Esophagus (tissue), 2 donors: ENCODE results near the gene MACROD2. TPM values are rescaled to one million over a fixed set of nuclear protein-coding genes. Genes with fewer than 3 reads are reported as not detected.

Experiments used
- H3K27ac ChIP-seq, 2 donors: one replicate each; pipeline ENCODE4 v1.5.1; 2013; ENCODE audit warnings: low read depth in 2 of 2, mild to moderate bottlenecking in 2 of 2, inconsistent platforms in 1 of 2, low read length in 1 of 2, moderate library complexity in 1 of 2
- H3K27me3 ChIP-seq, 2 donors: one replicate each; pipeline ENCODE4 v1.6.1; 2013; ENCODE audit warnings: low read length in 2 of 2, control low read depth in 1 of 2, mild to moderate bottlenecking in 1 of 2; ENCODE audit not compliant: insufficient read depth in 2 of 2, control insufficient read depth in 1 of 2
- H3K36me3 ChIP-seq, 2 donors: one replicate each; pipeline ENCODE4 v1.6.1; 2013; ENCODE audit warnings: low read length in 1 of 2; ENCODE audit not compliant: control insufficient read depth in 2 of 2, insufficient read depth in 2 of 2
- H3K4me1 ChIP-seq, 2 donors: one replicate each; pipeline ENCODE4 v1.6.1; 2013; ENCODE audit warnings: low read length in 1 of 2; ENCODE audit not compliant: control insufficient read depth in 2 of 2, insufficient read depth in 2 of 2
- H3K4me3 ChIP-seq, 2 donors: one replicate each; pipeline ENCODE4 v1.5.1; 2013; ENCODE audit warnings: low read length in 2 of 2, mild to moderate bottlenecking in 2 of 2, low read depth in 1 of 2, moderate library complexity in 1 of 2
- H3K9me3 ChIP-seq, 2 donors: one replicate each; pipeline ENCODE4 v1.6.1; 2013; ENCODE audit warnings: mild to moderate bottlenecking in 2 of 2, low read depth in 1 of 2, low read length in 1 of 2, moderate library complexity in 1 of 2; ENCODE audit not compliant: control insufficient read depth in 2 of 2, insufficient read depth in 1 of 2
- WGBS, 2 donors: extraction: QIAGEN DNeasy Blood & Tissue Kit; methylation state at CpG; one replicate each; pipeline ENCODE4 v1.1.7; 2013; 5-methylcytosine and 5-hydroxymethylcytosine counted together
- polyA plus RNA-seq, 2 donors: library from polyadenylated mRNA; stranded (reverse); fragments of 200-250 nt; gene quantifications; one replicate each; pipeline ENCODE4 v1.2.3, GENCODE V29; 2013
- donor health status: healthy with polysubstance abuse.
- donor health status: Bipolar disorder and iron deficiency.

Gene MACROD2
- polyA plus RNA-seq, 2 donors = 0.64 to 1.9 TPM

DNA sequence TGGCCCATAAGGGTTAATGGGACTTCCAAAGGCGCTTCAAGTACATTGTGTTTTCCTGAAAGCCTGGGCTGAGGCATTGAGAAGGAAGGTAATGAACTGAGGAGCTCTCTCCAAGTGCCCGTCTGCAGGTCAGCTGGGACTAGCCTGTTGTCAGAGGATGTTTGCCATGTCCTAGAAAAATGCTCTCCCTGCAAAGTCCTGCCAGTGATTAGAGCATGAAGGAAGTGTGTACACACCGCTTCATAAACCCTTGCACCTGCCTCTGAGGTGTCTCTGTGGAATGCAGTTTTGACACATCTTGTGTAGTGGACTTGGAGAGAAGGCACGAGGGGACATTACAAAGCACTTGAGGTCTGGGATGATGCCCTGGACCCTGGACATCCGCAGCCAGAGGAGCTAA lies 2071.3 kb downstream of the MACROD2 start:
- Histone ChIP-seq H3K27me3 (no peaks in the 10 kb centered on the region), H3K9me3 (no peaks in the 10 kb centered on the region), H3K4me1 (no peaks in the 10 kb centered on the region), H3K36me3 (no peaks in the 10 kb centered on the region), H3K27ac (no peak overlapping the region), H3K4me3 (no peak overlapping the region)
- WGBS, 2 donors = 82 to 84% methylated on average over 5 of the region's 5 CpGs

DNA sequence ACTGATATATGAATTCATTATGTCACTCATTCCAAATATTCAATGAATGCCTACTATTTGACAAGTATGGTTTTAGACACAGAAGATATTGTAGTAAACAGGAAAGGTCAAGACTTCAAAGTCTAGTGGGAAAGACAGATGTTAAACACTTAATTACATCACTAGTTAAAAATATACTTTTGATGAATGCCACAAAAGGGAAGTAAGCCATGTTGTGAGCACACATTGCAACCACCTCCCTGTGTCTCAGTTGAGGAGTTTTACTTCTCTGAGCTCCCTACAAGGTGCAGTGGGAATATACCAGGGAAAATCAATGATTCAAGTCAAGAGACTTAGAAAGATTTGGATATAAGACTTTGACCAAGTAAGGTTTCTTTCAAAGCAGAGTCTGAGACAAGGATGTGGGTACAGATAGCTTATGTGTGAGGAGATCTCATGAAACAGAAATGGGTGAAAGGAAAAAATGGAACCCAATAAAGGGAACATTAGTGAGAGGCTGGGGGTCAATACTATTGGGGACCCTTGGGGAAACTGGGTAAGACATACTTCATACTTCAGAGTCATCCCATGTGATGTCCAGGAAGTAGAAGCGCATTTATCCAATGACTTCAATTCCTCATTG lies 2074.2 kb downstream of the MACROD2 start:
- Histone ChIP-seq H3K9me3 (no peaks in the 10 kb centered on the region), H3K27ac (no peak overlapping the region), H3K4me3 (no peak overlapping the region), H3K27me3 (no peaks in the 10 kb centered on the region), H3K4me1 (no peaks in the 10 kb centered on the region), H3K36me3 (no peaks in the 10 kb centered on the region)
- WGBS, 2 donors = 96 to 97% methylated on average over 1 of the region's 1 CpG

DNA sequence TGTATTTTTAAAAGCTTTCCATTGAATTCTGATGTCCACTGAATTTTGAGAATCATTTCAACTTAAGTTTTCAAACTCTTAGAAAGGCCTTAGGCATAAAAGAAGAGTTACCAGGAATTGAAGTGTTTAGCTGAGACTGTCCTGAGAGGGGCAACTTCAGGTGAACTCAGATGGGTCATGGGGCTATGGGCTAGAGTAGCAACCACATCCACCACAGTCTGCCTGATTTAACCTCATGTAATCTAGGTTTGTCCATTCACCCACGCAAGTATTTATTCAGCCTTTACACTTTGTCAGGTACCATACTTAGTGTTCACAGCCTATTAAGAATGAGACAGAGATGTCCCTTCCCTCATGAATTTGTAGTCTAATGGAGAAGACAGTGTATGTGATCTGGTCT lies 2076.9 kb downstream of the MACROD2 start:
- WGBS, 2 donors = 93 to 98% methylated on average over 1 of the region's 1 CpG
- Histone ChIP-seq H3K4me1 (no peaks in the 10 kb centered on the region), H3K9me3 (no peaks in the 10 kb centered on the region), H3K4me3 (no peak overlapping the region), H3K36me3 (no peaks in the 10 kb centered on the region), H3K27ac (no peak overlapping the region), H3K27me3 (no peaks in the 10 kb centered on the region)

DNA sequence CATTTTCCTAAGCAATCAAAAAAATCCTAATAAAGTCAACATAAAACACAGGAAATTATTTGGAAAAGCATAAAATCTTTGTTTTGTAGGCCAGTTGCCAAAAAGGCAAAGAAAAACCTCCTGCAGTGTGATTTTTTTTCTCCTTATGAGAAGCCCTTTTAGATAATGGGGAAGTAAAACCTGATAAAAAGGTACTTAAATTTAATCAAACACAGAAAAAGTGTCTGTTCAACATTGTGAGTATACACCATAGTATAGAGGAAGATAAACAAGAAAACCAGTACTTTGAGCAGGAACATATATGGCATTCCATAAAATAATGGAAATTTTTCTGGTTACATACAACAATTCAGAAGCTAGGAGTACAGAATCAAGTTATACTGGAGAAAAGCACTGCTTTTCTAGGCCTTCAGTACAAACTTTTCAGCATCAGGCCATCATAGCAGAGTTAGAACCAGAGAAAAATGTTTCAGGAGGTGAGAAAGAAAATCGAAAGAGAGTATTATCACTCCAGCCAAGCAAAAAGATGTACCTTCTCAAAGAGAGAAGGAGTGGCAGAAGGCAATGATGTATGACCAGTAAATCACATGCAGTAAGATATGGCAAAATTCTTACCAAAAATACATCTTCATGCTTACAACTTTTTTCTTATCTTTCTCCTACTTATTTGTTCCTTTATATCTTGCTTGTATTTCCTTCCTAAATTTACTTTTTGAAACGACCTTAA lies 2083.0 kb downstream of the MACROD2 start:
- no peaks in the 10 kb centered on the region for H3K9me3 ChIP-seq
- no peaks in the 10 kb centered on the region for H3K27me3 ChIP-seq
- H3K4me3 ChIP-seq = no peak overlapping the region
- no peaks in the 10 kb centered on the region for H3K36me3 ChIP-seq
- H3K27ac ChIP-seq = no peak overlapping the region
- 56 to 72% methylated on average over 2 of the region's 2 CpGs for WGBS, 2 donors
- H3K4me1 ChIP-seq = no peaks in the 10 kb centered on the region

DNA sequence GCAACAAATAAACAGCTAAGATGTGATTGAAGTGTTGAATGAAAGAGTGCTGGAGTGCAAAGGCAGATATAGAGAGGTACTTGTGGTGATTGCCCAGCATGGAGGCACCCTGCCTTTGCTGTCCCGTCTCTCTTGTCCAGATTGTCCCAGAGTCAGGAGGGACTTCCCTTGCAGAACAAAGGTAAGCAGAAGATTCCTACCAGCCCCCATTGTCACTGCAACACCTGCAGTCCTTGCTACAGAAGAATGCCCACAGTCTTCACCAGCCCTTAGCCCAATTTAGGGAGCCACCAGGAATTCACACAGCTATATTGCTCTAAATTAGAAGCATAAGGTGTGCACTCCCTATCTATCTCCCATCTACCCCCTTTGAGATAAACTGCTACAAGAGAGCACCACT lies 2086.1 kb downstream of the MACROD2 start:
- Histone ChIP-seq H3K27me3 (no peaks in the 10 kb centered on the region), H3K4me3 (no peak overlapping the region), H3K4me1 (no peaks in the 10 kb centered on the region), H3K27ac (no peak overlapping the region), H3K9me3 (no peaks in the 10 kb centered on the region), H3K36me3 (no peaks in the 10 kb centered on the region)
- WGBS, 2 donors = 67 to 86% methylated on average over 1 of the region's 1 CpG

DNA sequence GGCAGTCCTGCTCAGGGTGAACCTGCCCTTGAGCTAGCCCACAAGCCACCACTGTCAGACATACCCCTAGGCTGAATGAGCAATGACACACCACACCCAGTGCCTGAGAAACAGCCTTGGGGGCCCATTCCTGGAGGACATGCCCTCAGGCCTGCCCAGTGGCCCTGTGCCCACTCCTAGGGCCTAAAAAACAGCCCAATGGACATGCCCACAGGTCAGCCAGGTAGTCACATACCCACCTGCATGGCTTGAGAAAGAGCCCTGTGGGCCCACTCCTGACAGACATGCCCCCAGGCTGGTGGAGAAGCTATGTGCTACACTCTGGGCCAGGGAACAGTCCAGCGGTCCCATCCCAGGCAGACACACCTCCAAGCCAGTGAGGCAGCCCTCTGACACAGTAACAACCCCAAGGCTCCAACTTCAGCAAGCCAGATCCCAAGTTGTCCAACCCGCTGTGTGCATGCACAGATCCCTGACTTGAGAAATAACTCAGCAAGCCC lies 2086.8 kb downstream of the MACROD2 start:
- Histone ChIP-seq H3K9me3 (no peaks in the 10 kb centered on the region), H3K36me3 (no peaks in the 10 kb centered on the region), H3K4me1 (no peaks in the 10 kb centered on the region), H3K4me3 (no peak overlapping the region), H3K27me3 (no peaks in the 10 kb centered on the region), H3K27ac (no peak overlapping the region)
- 87 to 94% methylated on average over 2 of the region's 2 CpGs for WGBS, 2 donors

DNA sequence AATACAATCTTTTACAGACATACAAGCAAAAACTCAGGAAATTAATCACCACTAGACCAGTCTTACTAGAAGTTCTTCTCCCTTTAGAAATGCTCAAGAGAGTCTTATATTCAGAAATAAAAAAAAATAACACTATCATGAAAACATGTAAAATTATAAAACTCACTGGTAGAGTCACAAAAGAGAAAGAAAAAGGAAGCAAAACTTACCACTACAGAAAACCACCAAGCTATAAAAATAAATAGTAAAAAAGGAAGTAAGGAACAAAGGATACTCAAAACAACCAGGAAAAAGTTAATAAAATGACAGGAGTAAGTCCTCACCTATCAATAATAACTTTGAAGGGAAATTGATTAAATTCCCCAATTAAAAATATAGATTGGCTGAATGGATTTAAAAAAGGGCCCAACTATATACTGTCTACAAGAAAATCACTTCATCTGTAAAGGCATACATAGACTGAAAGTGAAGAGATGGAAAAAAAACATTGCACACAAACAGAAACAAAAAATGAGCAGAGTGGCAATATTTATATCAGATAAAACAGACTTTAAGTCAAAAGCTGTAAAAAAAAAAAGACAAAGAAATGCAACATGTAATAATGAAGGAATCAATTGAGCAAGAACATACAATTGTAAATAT lies 2088.4 kb downstream of the MACROD2 start:
- no peaks in the 10 kb centered on the region for H3K27me3 ChIP-seq

DNA sequence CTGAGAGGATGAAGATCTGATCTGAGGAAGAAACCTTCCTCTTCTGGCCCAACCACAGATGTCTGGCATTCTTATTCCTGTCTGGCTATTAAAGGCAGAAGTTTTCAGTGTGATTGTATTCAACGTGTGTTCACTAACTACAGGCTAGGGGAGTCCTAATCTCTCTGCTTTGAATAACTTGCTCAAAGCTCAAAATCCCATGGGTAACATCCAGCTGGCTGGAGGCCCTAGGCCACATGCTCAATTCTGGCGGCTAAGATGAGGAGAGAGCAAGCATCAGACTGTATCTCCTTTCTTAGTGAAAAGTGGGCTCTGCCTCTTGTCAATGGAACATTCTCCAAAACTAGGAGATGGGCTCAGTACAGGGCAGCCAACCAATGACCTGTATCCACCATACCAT lies 2099.9 kb downstream of the MACROD2 start:
- WGBS, 2 donors = 37 to 63% methylated on average over 2 of the region's 2 CpGs
- Histone ChIP-seq H3K9me3 (no peaks in the 10 kb centered on the region), H3K4me3 (no peak overlapping the region)

More for the DNA sequence above, 2088.4 kb downstream of the MACROD2 start:
- H3K36me3 ChIP-seq = no peaks in the 10 kb centered on the region
- no peaks in the 10 kb centered on the region for H3K4me1 ChIP-seq
- H3K27ac ChIP-seq = no peak overlapping the region
- no peaks in the 10 kb centered on the region for H3K9me3 ChIP-seq
- H3K4me3 ChIP-seq = no peak overlapping the region

DNA sequence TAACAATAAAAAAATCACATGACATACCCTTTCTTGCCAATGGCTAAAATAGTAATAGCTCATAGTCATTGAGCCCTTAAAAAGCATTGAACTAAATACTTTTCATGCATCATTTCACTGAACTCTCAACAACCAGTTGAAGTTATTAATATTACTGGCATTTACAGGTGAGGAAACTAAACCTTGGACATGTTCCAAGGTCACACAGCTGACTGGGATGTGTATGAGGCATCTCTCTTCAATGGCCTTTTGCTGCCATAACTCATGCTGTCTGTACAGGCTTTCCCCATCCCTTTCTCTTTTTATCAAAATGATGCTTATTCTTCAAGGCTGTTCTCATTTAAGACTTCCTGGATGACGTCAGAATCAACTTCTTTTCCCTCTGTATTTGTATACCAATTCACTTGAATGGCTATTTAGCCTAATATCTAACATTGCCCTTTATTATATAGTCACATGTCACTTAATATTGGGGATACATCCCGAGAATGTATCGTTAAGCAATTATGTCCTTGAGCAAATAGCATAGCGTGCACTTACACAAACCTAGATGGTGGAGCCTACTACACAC lies 2101.5 kb downstream of the MACROD2 start:
- Histone ChIP-seq H3K27me3 (no peaks in the 10 kb centered on the region), H3K36me3 (no peaks in the 10 kb centered on the region), H3K9me3 (no peaks in the 10 kb centered on the region), H3K4me1 (no peaks in the 10 kb centered on the region), H3K27ac (no peak overlapping the region), H3K4me3 (no peak overlapping the region)
- WGBS, 2 donors = 84 to 87% methylated on average over 4 of the region's 4 CpGs

More for the DNA sequence above, 2099.9 kb downstream of the MACROD2 start:
- no peaks in the 10 kb centered on the region for H3K4me1 ChIP-seq
- no peaks in the 10 kb centered on the region for H3K36me3 ChIP-seq
- no peaks in the 10 kb centered on the region for H3K27me3 ChIP-seq
- no peak overlapping the region for H3K27ac ChIP-seq
